Measurements from ENCODE around the gene ROBO1. TPM values are rescaled to one million over a fixed set of nuclear protein-coding genes. Genes with fewer than 3 reads are reported as not detected.

The ROBO1 gene
- total RNA-seq, 1 donor from 2014 or later: 250 TPM

DNA sequence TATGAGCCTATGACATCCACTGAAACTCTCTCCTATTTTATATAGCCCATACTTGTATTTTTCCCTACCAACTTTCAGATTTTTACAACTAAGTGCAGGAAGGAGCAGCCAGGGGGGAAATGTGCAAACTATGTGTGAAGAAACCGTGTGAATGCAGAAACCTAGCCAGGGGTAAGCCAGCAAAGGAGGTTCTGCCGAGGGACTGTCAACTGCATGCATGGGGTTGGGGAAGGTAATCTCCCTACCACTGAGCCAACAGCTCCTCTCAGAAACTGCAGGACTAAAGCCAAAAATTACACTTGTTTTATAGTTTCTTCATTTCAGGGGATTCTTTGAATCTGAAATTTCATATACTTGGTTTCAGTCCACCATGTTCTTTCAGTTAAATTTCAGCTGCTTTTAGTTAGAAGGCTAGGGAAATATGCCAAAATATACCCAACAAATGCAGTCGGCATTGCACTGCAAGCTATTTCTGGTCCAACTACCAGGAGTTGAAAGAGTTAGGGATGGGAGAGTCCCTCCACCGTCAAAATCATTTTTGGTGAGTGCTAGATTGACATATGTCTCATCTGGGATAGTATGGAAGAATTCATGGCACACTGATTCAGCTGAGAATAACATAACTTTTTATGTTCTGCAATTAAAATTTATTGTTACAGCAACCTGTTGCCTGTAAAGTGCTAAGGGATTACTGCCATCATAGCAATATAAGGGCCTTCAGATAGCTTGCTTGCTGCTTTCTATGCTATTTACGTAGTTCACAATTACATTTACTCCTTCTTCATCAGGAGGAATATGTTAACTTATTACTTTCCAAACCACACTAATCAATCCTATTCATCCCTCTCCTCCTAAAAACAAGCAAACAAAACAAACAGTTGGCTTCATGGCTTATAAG lies 904.2 kb downstream of the ROBO1 start:
- TF ChIP-seq, protein P1, sequence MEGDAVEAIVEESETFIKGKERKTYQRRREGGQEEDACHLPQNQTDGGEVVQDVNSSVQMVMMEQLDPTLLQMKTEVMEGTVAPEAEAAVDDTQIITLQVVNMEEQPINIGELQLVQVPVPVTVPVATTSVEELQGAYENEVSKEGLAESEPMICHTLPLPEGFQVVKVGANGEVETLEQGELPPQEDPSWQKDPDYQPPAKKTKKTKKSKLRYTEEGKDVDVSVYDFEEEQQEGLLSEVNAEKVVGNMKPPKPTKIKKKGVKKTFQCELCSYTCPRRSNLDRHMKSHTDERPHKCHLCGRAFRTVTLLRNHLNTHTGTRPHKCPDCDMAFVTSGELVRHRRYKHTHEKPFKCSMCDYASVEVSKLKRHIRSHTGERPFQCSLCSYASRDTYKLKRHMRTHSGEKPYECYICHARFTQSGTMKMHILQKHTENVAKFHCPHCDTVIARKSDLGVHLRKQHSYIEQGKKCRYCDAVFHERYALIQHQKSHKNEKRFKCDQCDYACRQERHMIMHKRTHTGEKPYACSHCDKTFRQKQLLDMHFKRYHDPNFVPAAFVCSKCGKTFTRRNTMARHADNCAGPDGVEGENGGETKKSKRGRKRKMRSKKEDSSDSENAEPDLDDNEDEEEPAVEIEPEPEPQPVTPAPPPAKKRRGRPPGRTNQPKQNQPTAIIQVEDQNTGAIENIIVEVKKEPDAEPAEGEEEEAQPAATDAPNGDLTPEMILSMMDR (IDR thresholded peaks at IDR 0.05; ENCODE audit: unreplicated experiment): no peak
- no peaks in the 10 kb centered on the region for H3K9me3 Mint-ChIP-seq (ENCODE audit: unreplicated experiment)
- peaks cover 45% of the 10 kb centered on the region for H3K4me1 Mint-ChIP-seq (ENCODE audit: unreplicated experiment)
- DNase-seq (ENCODE audit: low spot score): no peak
- peaks cover 1% of the 10 kb centered on the region for H3K27me3 Mint-ChIP-seq (ENCODE audit: unreplicated experiment)
- peak overlapping the region; percentile 58 for H3K27ac Mint-ChIP-seq (ENCODE audit: unreplicated experiment)
- no peaks in the 10 kb centered on the region for H3K36me3 Mint-ChIP-seq (ENCODE audit: low read depth, unreplicated experiment)
- H3K4me3 Mint-ChIP-seq (ENCODE audit: unreplicated experiment): no peak overlapping the region

DNA sequence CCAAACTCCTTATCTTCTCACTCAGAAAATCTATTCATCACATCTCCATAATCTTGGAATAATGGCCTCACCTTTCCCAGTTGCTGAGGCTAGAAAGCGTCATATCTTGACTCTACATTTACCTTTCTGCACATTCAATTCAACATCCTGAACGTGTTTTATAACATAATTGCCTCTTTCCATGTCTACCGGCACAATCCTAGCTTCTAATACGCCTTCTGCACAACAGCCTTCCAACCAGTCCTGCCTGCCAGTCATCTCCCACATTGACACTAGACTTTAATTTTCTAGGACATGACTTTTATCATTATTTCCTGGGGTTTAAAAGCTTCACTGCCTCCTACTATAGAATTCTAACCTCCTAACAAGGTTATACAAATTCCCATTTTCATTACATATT lies 906.6 kb downstream of the ROBO1 start:
- DNase-seq (ENCODE audit: low spot score): no peak
- Mint-ChIP-seq H3K9me3 (ENCODE audit: unreplicated experiment) (no peaks in the 10 kb centered on the region), H3K4me1 (ENCODE audit: unreplicated experiment) (peaks cover 35% of the 10 kb centered on the region), H3K36me3 (ENCODE audit: low read depth, unreplicated experiment) (no peaks in the 10 kb centered on the region), H3K4me3 (ENCODE audit: unreplicated experiment) (no peak overlapping the region), H3K27ac (ENCODE audit: unreplicated experiment) (no peak overlapping the region), H3K27me3 (ENCODE audit: unreplicated experiment) (peaks cover 6% of the 10 kb centered on the region)
- TF ChIP-seq, protein P1 (IDR thresholded peaks at IDR 0.05; ENCODE audit: unreplicated experiment): no peak

DNA sequence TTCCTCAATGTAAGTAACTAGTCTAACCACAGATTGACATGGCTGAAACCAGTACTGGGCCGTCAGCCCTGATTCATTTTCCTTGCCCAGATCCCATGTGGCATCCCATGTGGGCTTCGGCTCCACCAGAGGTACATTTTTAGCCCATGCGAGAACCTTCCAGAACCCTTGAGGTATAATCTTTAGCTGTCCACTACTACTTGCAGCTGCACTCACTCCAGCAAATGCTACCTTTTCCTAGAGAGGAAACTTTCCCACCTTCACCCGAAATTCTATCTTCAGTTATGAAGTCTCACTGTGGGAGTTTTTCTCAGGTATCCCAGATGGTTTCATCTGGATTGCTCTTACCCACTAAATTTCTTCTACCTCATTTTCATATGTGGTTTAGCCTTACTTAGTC lies 907.2 kb downstream of the ROBO1 start:
- H3K27ac Mint-ChIP-seq (ENCODE audit: unreplicated experiment): no peak overlapping the region

DNA sequence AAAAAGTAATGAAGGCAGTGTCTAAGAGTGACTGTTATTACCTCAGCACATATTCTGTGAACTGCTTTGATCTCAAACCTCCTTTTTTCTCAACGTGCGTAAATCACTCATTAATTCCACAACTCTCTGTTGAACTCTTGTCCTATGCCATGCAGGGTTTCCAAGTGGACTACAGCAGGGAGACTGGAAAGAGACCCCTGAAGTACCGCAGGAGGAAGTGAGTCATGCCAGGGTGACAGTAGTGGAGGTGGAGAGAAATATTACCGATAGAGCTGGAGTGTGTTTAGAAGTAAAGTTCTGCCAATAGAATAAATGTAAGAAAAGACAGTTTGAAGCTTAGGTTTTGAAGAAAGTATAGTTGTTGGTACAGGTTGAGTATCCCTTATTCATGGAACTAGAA lies 908.9 kb downstream of the ROBO1 start:
- Mint-ChIP-seq H3K9me3 (ENCODE audit: unreplicated experiment) (no peaks in the 10 kb centered on the region), H3K36me3 (ENCODE audit: low read depth, unreplicated experiment) (no peaks in the 10 kb centered on the region), H3K4me1 (ENCODE audit: unreplicated experiment) (peaks cover 45% of the 10 kb centered on the region), H3K27me3 (ENCODE audit: unreplicated experiment) (peaks cover 6% of the 10 kb centered on the region), H3K27ac (ENCODE audit: unreplicated experiment) (peak overlapping the region; percentile 59), H3K4me3 (ENCODE audit: unreplicated experiment) (no peak overlapping the region)
- DNase-seq (ENCODE audit: low spot score): no peak
- TF ChIP-seq, protein P1 (IDR thresholded peaks at IDR 0.05; ENCODE audit: unreplicated experiment): no peak

More for the DNA sequence above, 907.2 kb downstream of the ROBO1 start:
- Mint-ChIP-seq H3K4me1 (ENCODE audit: unreplicated experiment) (peaks cover 39% of the 10 kb centered on the region), H3K27me3 (ENCODE audit: unreplicated experiment) (peaks cover 6% of the 10 kb centered on the region), H3K36me3 (ENCODE audit: low read depth, unreplicated experiment) (no peaks in the 10 kb centered on the region), H3K9me3 (ENCODE audit: unreplicated experiment) (no peaks in the 10 kb centered on the region), H3K4me3 (ENCODE audit: unreplicated experiment) (no peak overlapping the region)
- TF ChIP-seq, protein P1 (IDR thresholded peaks at IDR 0.05; ENCODE audit: unreplicated experiment): no peak
- DNase-seq (ENCODE audit: low spot score): no peak

DNA sequence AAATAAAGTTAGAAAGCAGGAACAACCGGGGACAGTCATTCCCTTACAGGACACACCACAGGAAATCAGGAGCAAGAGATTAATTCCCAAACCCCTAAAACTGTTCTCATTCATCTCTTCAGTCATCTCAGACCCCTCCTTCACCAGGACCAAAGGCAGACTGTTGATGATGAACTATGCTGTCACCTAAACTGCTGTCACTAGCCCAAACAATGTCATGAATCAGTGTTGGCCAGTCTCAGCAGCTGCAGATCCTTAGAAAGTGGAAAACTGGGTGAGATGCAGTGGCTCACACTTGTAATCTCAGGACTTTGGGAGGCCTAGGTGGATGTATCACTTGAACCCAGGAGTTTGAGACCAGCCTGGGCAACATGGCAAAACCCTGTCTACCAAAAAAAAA lies 909.6 kb downstream of the ROBO1 start:
- H3K27me3 Mint-ChIP-seq (ENCODE audit: unreplicated experiment): peaks cover 6% of the 10 kb centered on the region
- H3K9me3 Mint-ChIP-seq (ENCODE audit: unreplicated experiment): no peaks in the 10 kb centered on the region
- H3K27ac Mint-ChIP-seq (ENCODE audit: unreplicated experiment): peak overlapping the region; percentile 83
- H3K36me3 Mint-ChIP-seq (ENCODE audit: low read depth, unreplicated experiment): no peaks in the 10 kb centered on the region
- H3K4me3 Mint-ChIP-seq (ENCODE audit: unreplicated experiment): no peak overlapping the region
- no peak for DNase-seq (ENCODE audit: low spot score)
- peaks cover 44% of the 10 kb centered on the region for H3K4me1 Mint-ChIP-seq (ENCODE audit: unreplicated experiment)
- TF ChIP-seq, protein P1 (IDR thresholded peaks at IDR 0.05; ENCODE audit: unreplicated experiment): no peak

Data from endothelial cell (in vitro differentiated cells).